Suppressor macrophage (primary cell): ENCODE measurements around the gene CPOX.

Source experiments
- DNase-seq, 4 experiments: peaks; one replicate each; pipeline ENCODE4 v3.0.0-alpha.2; 2020 to 2022

CPOX gene

GRCh38 chr3:98596087-98596486 lies 2.7 kb upstream of the CPOX start:
- DNase-seq: no peak

- peak in 2 of 4 experiments; percentile 36 to 54 for DNase-seq
Observed at GRCh38 chr3:98594628-98595324, 1.4 kb upstream of the CPOX start.

DNA sequence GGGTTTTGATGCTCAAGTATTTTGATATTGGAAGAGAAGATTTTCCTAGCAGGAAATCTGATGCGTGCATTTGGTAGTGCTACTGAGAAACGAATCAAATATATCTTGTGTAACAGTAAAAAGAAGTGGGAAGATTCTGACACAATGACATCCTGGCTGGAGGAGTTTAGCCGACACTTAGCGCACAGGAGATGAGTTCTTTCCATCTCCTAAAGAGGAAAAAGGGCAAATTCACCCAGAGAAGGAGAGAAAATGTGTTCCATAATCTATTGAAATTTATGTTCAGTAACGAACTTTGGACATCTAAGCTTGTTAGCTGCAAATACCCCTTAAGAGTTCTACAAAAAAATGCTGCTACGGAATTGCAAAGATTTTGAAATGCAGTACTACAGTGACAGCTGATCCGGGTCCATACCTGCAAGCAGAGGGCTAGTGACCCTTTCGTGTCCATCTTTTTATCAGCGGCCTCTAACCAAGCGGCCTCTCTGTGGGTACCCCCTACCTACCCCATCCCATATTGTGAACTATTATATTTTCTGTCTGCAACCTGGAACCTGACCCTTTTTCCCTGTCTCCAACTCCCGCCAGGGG lies 971 bp downstream of the CPOX start:
- peak in 3 of 4 experiments; percentile 28 to 40 (median 34) for DNase-seq

DNA sequence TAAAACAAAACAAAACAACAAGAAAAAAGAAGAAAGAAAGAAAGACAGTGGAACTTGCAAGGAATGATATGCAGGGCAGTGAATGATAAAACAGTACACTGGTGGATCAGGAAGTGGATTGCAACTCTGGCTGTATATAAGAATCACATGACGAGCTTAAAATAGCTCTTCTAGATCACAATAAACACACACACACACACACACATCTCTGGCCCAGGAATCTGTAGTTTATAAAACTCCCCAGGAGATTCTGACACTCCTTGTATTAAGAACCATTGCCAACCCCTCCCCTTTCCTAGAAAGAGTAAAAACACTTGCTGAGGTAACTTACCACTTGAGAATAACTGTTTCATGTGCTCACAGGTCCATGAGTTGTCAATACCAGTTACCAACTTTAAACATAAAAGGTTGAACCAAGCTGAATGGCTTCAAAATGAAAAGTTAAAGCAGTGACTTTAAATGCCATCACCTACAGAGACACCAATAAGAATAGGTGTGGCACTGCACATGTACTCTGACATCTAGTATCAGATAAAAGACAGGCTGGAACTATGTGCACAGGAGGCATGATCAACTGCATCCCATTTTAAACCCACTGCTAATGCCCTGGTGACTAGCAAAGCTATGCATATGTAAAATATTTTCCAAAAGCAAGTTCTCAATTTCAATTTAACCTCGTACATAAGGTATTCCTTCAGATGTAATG lies 3.9 kb downstream of the CPOX start:
- DNase-seq: peak in 2 of 4 experiments; percentile 36 to 40

DNA sequence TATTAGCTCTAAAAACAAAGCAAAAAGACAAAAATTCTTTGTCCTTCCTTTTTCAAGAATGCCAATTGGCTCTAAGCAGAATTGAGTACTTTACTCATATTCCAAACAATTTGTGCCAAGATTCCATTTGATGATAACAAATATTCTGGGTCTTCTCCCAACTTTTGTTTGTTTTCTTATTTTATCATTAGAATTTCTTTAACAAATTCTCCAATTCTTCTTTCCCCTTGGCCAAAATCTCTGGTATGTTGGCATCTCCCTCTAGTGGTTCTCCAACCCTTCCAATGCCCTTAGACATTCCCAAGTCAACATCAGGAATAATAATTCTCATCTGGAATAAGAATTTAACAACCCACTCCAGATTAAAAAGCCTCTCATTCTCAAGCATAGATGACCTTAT lies 5.3 kb downstream of the CPOX start:
- DNase-seq: no peak

DNA sequence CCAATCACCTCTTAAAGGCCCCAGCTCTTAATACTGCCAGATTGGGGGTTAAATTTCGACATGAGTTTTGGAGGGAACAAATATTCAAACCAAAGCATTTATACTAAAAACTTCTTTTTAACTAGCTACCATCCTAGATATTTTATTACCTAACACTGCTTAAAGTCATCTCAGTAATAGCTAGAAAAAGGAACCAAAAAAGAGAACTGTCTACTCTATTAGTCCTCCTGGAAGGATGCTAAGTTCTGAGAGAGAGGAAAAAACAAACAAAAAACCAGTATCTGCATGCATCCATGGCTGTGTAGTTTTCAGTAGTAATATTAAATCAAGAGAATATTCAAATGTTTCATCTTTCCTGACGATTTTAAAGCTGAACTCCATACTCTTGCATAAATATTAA lies 5.8 kb downstream of the CPOX start:
- DNase-seq: peak in 2 of 4 experiments; percentile 43 to 54

GRCh38 chr3:98584547-98584946 lies 8.9 kb downstream of the CPOX start:
- DNase-seq: no peak

DNA sequence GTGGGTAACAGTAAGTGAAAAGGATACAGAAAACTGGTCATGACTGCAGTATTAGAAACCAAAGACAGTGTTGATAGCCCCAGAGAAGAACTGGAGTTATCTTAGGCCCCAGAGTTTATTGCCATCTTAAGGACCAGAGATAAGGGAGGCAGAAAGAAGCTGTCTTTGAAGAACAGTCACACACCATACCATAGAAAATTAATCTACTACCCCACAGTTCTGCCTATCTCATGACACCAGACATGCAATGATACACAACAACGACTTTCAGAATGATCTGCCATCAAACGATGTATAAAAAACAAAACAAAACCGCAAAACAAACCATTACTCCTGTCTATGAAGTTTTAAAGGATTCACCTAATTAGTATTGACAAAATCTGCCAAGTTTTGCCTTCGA lies 9.6 kb downstream of the CPOX start:
- no peak for DNase-seq

DNA sequence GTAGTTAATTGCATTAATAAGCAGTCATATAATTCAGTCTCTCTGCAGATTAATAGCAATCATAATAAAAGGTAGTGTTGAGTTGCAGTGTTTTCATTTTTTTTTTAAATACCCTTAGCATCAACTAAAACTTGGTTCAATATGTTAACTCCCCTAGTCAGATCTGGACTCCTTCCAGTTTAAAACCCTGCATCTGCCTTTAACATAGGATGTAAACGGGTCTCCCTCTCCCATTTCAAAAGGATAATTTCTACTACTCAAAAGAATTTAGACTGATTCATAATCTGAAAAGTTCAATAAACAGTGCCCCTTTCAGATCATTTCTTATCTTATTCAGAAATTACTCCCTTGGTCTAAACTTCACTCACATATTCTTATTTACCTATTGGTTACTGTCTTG lies 11.4 kb downstream of the CPOX start:
- DNase-seq: no peak

GRCh38 chr3:98581474-98581873 lies 11.9 kb downstream of the CPOX start:
- DNase-seq: no peak

DNA sequence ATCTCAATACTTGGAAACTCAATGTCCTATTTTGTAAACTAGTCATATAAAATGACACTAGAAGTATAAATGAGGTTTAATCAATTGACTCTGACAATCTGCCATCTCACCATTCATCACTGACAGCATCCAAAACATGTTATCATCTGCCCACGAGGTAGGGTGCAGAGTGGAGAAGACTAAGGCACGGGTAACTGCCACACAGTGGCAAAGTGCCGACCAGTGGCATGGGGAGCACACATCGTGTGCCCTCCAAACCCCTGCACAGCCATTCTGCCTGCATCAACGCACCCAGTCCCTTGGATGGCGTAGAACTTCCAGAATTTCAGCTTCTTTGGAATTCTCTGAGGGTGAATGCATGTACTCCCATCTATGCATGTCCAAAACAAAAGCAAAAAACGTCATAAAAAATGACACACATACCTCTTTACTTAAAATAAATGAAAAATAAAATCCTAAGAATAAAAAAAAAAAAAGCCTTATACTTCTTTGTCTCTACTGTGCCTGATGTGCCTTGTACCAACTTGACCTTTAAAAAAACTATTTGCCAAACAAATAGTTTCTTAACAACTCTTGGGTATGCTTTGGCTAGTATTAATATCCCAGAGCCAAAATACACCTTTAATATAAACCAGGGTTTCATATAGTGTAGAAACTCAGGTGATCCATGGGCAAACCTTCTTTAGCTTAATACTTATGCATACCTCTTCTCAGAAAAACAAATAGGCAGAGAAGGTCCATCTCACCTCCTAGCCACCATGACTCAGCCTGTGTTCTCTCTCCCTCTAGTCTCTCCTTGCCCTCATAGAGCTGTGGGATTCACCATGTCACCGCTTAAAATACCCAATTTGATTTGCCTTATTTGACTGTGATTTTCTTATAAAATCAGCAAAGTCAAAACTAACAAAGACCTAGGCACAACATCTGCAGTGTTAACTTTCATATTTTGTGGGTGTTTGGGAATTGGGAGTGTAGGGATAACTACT lies 12.7 kb downstream of the CPOX start:
- no peak for DNase-seq

DNA sequence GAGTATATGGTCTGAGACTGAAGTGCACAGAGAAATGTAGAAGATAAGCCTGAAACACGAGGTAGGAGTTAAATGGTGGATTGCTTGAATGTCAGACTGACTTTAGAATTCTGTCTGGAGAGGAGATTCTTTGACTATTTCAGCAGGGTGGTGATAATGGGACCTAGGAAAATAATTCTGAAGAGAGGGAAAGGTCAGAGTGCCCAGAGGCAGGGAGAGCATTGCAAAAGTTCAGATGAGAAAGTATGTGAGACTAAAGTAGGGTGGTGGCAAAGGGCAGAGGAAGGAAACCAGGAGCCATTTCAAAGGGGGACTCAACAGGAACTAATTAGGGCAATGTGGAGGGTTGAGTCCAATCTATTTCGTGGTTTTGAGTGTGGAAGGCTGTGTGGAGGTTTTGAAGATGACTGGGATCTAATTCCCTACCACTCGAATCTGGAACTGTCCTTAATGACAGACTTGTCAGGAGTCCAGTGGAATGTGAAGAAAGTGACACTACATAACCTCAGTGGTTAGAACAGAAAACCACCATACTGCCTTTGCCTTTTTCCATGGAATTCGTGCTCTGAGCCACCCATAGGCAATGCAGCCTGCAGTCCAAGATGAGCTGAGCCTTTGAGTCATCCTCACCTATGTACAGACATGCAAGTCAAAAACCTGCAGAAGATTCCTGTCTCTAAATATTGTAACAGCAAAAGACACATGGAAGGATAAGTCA lies 16.1 kb downstream of the CPOX start:
- no peak for DNase-seq

- no peak for DNase-seq
Observed at GRCh38 chr3:98574132-98574531, 19.3 kb downstream of the CPOX start.

GRCh38 chr3:98573181-98573728 lies 20.2 kb downstream of the CPOX start:
- peak in 2 of 4 experiments; percentile 24 to 45 for DNase-seq

- DNase-seq: no peak
Observed at GRCh38 chr3:98568402-98568801, 25.0 kb downstream of the CPOX start.

DNA sequence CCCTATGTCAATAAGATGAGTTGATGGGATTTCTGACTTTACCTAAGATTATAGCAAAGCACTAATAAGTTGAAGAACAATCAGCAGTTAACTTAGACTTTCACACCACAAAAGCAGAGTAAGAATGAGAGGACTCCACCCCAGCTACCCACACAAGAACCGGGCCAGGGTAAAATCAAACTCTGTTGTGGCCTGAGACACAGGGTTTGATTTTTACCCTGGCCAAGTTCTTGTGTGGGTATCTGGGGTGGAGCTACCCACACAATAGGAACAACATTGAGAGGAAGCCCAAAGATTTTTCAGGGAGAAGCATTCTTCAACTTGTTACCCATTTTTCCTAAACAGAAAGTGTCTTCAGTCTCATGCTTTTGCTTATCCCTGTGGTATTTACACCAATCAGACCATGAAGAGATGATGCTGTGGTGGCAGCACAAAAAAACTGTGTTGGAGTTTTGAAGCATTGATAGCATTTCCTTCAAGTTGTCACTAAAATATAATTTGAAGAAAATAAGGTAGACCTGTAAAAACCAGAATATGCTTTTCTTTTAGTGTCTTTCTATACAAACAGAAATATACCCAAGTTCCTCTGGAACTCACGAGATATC lies 25.6 kb downstream of the CPOX start:
- no peak for DNase-seq

DNA sequence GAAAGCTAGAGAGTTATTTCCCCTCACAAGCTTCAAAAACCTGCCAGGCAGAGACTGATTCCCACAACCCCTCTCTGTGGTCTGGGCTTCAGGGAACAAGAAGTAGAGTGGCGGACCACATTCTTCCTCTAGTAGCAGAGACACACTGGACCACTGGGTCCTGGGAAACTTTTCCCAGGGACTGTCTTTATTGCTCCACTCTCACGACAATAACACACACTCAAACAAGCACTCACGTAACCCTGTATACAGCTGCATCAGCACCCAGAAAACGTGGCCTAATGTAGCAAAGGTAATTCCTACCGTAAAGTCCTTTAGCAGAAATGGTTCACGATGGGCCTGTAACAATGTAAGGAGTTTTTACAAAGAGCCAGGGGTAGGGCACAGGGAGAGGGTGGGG lies 27.6 kb downstream of the CPOX start:
- DNase-seq: peak in 2 of 4 experiments; percentile 12 to 28

- DNase-seq: no peak
Observed at GRCh38 chr3:98565237-98565643, 28.2 kb downstream of the CPOX start.

DNA sequence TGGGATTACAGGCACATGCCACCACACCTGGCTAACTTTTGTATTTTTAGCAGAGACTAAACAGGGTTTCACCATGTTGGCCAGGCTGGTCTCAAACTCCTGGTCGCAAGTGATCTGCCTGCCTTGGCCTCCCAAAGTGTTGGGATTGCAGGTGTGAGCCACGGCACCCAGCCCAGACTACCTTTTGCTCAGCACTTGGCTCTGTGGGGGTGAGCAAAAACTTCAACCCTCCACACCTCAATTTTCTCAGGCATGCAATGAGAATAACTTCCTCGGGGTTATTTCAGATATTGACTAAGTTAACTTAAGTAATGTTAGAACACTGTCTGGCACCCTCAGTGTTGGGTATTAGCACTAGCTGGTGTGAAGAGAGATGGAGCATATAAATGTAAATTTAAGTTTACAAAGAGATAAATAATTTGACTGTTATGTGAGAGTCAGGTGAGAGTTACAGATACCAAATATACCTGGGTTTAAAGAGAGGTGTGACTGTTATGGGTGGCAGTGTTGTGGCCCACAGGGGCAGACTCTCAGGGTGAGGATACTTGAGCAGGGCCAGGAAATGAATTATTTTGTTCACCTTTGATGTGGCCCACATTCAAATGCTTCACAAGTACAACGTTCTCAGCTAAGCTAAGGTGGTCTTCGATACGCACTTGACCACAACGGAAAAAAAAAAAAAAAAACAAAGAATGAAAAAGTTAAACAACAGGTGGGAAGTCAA lies 29.0 kb downstream of the CPOX start:
- DNase-seq: no peak

- peak in 3 of 4 experiments; percentile 5 to 69 (median 65) for DNase-seq
Observed at GRCh38 chr3:98563661-98564281, 29.6 kb downstream of the CPOX start.
